Stimulated activated CD8-positive, alpha-beta memory T cell treated with anti-CD3 and anti-CD28 coated beads, Interleukin-7, amount 100 ng/mL, for 24 hours (primary cell): ENCODE data around the gene TAF1.
"Not testable (repeated sequence)": the region's sequence is repeated elsewhere in the genome, so short reads cannot be mapped to it uniquely, and the experiment has no call there.

ENCODE experiments used
- DNase-seq: peaks from one replicate; pipeline ENCODE4 v3.0.0-alpha.2; 2020; ENCODE audit warnings: low read depth

Gene TAF1

GRCh38 chrX:71439420-71439819 is 73.3 kb downstream of the TAF1 start:
- no peak for DNase-seq

DNA sequence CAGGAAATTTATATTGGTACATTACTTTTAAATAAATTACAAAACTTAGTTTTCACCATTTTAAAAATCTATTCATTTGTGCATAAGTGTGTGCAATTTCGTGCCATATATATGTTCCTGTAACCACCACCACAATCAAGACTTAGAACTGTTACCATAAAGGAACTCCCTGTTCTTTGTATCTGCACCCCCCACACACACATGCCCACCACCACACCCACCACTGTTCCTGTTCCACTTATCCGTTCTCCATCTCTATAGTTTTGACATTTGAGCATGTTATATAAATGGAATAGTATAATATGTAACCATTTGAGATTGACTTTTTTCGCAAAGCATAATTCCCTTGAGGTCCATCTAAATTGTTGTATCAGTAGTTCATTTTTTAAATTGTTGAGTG is 73.7 kb downstream of the TAF1 start:
- DNase-seq: no peak

GRCh38 chrX:71440401-71440800 is 74.2 kb downstream of the TAF1 start:
- no peak for DNase-seq

- DNase-seq: not testable (repeated sequence)
Observed at GRCh38 chrX:71441809-71442208, 75.7 kb downstream of the TAF1 start.

GRCh38 chrX:71450433-71451106 is 84.4 kb downstream of the TAF1 start:
- no peak for DNase-seq

GRCh38 chrX:71451518-71451917 is 85.4 kb downstream of the TAF1 start:
- not testable (repeated sequence) for DNase-seq

DNA sequence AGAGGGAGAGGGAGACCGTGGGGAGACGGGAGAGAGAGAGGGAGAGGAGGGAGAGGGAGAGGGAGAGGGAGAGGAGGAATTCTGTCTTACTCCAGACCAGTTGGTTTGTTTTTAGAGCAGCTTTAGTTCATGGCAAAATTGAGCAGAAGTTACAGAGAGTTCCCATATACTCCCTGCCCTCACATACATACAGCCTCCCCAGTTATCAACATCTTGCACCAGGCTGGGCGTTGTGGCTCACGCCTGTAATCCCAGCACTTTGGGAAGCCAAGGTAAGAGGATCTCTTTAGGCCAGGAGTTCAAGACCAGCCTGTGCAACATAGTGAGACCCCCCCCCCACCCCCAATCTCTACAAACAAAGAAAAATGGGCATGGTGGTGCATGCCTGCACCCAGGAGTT is 86.9 kb downstream of the TAF1 start:
- no peak for DNase-seq

DNA sequence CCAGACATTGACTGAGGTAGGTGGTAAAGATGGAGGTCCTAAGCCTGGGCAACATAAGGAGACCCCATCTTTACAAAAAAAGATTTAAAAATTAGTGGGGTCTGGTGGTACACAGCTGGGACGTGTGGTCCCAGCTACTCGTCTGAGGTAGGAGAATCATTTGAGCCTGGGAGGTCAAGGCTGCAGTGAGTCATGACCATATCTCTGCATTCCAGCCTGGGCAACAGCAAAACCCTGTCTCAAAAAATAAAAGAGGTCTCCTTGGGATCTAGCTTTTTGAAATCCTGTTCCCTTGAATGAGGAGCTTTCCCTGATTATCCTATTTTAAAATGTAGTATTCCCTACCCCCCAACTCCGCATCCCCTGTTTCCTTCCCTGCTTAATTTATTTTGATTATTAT is 88.1 kb downstream of the TAF1 start:
- no peak for DNase-seq

DNA sequence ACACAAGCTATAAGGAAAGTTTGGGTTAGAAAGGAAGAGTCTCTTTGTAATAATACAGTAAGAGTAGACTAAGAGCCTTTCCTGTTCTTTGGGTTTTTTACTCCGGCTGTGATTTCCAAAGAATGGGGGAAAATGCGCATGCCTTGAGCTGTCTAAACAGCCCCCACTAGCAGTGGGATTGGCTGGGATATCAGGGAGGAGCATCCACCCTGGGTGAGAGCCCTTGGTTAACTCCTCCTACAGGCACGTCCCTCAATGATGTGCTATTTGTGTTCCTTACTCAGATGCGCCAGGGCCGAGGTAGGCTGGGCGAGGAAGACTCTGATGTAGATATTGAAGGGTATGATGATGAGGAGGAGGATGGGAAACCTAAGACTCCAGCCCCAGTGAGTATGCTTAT is 92.7 kb downstream of the TAF1 start:
- DNase-seq: no peak

- DNase-seq: no peak
Observed at GRCh38 chrX:71464968-71465367, 98.8 kb downstream of the TAF1 start.

DNA sequence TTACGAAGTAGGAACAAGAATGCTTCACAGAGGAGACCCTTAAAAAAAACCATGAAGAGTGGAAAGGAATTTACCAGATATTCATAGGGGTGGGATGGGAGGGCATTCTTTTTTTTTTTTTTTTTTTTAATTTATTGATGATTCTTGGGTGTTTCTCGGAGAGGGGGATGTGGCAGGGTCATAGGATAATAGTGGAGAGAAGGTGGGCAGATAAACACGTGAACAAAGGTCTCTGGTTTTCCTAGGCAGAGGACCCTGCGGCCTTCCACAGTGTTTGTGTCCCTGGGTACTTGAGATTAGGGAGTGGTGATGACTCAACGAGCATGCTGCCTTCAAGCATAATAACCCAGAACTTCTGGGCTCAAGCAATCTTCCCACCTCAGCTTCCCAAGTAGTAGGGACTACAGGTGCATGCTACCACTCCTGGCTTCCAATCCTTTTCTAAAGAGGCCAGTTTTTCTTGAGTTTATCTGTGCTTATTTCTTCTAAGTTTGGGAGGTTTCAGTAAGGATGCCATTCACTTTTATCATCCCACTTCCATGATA is 100.9 kb downstream of the TAF1 start:
- no peak for DNase-seq

GRCh38 chrX:71475785-71476540 is 109.8 kb downstream of the TAF1 start:
- no peak for DNase-seq

GRCh38 chrX:71482228-71482958 is 116.2 kb downstream of the TAF1 start:
- no peak for DNase-seq

- DNase-seq: no peak
Observed at GRCh38 chrX:71487814-71488213, 121.7 kb downstream of the TAF1 start.

DNA sequence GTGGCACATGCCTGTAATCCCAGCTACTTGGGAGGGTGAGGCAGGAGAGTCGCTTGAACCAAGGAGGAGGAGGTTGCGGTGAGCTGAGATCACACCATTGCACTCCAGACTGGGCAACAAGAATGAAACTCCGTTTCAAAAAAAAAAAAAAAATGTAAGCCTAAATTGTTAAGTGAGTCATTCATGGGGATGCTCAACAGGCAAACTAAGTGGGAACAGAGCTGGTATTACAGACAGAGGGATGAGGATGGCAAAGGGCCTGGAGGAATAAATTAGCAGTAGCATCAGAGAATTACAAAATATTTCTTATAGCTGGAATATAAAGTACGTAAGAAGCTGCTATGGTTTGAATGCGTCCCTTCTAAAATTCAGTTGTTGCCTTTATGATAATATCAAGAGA is 123.4 kb downstream of the TAF1 start:
- DNase-seq: no peak

DNA sequence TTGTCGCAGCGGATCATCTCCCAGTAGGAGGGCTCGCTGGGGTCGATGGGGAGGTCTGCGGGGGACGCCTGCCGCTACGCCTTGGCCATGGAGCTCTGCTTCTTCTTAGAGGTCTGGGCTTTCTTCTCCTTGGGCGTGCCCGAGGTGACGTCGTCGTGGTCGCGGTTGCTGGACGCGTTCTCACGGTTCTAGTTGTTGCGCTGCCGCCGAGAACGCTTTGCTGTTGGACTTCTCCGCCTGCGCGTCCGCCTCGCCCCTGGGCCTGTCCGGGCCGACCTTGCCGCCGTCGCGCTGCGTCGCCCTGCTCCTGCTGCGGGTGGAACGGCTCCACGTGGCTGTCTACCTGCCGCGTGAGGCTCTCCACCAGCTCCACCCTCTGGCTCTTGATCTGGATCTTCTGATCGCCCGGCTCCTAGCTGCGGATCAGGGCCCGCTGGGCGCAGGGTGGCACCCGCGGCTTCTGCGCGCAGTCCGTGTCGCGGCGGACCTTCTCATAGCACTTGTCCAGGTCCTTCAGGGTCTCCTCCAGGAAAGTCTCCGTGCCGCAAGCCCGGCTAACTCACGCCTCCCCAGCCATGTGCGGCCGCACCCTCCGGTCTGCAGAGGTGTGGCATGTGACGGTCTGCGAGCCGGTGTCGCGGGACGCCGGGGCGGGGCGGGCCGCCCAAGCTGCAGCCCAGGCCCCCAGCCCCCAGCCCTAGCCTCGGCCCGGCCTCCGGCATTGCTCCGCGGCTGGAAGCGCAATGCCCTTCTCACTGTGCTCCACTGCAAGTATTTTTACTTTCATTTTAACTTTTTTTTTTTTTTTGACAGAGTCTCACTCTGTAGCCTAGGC is 126.3 kb downstream of the TAF1 start:
- DNase-seq: peak; percentile 2

GRCh38 chrX:71493111-71493613 is 127.0 kb downstream of the TAF1 start:
- no peak for DNase-seq

DNA sequence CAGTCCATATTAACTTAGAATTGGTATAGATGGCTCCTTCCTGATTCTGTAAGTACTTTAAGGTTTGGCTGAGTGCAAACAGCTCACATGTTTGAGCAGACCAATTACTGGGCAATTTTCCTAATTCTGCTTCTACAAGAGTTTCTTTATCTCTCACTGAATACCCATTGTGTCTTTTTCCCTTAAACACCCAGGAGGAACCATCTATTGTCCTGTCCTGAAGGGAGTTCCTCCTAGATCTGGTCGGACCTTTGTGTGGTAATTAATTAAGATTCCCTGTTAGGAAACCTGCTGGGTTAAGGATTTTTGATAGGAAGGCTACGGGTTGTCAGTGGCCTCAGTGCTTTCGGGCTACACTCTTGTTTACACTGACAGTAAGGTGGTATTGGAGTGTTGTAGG is 129.8 kb downstream of the TAF1 start:
- DNase-seq: not testable (repeated sequence)

DNA sequence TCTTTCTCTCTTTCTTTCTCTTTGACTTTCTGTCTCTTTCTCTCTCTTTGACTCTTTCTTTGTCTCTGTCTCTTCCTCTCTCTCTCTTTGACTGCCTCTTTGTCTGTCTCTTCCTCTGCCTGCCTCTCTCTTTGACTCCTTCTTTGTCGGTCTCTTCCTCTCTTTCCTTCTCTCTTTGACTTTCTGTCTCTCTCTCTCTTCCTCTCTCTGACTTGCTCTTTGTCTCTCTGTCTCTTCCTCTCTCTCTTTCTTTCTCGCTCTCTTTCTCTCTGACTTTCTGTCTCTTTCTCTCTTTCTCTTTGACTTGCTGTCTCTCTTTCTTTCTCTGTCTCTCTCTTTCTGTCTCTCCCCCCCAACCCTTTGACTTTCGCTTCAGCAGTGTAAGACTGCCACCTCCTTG is 130.3 kb downstream of the TAF1 start:
- no peak for DNase-seq

DNA sequence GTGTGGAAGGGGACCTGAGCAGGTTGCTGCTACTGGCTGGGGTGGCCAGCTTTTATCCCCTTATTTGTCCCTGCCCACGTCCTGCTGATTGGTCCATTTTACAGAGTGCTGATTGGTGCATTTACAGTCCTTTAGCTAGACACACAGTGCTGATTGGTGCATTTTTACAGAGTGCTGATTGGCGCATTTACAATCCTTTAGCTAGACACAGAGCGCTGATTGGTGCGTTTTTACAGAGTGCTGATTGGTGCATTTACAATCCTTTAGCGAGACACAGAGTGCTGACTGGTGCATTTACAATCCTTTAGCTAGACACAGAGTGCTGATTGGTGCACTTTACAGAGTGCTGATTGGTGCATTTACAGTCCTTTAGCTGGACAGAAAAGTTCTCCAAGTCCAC is 135.9 kb downstream of the TAF1 start:
- not testable (repeated sequence) for DNase-seq

- DNase-seq: no peak
Observed at GRCh38 chrX:71504346-71504745, 138.2 kb downstream of the TAF1 start.

DNA sequence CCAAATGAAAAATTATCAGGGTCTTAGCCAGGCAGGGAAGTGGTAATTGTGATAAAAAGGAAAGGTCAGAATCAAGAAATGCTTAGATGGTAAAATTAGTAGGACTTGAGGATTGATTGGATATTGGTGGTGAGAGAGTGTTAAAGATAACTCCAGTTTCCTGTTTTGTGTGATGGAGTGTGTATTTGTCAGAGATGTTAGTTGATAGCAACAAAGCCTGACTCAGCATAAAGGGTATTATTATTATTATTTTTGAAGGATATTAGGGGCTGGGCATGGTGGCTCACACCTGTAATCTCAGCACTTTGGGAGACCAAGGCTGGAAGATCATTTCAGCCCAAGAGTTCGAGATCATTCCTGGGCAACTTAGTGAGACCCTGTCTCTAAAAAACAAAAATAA is 143.1 kb downstream of the TAF1 start:
- no peak for DNase-seq
